Natural killer cell (primary cell): ENCODE measurements around the gene DCAF8L2. TPM values are rescaled to one million over a fixed set of nuclear protein-coding genes. Genes with fewer than 3 reads are reported as not detected.

Source experiments
- ATAC-seq, 3 donors: fragments of 150-1000 bp in 2 of 3; fragments of 200-7000 bp in 1 of 3; cut with Tn5 transposase; 1 replicate in 1 of 3; 2 replicates in 2 of 3; pipeline ENCODE4 v1.10.0; 2021; ENCODE audit warnings: mild to moderate bottlenecking in 2 of 3, moderate library complexity in 2 of 3
- DNase-seq, 2 donors: peaks; one replicate each; pipeline versions ENCODE4 v3.0.0 to v3.0.0-alpha.2; 2013 to 2021; ENCODE audit warnings: mixed read lengths in 1 of 2
- H3K27ac ChIP-seq: one replicate; pipeline ENCODE4 v1.5.1; 2013; ENCODE audit warnings: mild to moderate bottlenecking, low read length
- H3K27me3 ChIP-seq: one replicate; pipeline ENCODE4 v1.6.1; 2013; ENCODE audit warnings: low read length; ENCODE audit not compliant: control insufficient read depth, insufficient read depth
- H3K36me3 ChIP-seq: one replicate; pipeline ENCODE4 v1.6.1; 2013; ENCODE audit warnings: low read length; ENCODE audit not compliant: control insufficient read depth, insufficient read depth
- H3K4me1 ChIP-seq: one replicate; pipeline ENCODE4 v1.6.1; 2013; ENCODE audit warnings: low read length; ENCODE audit not compliant: control insufficient read depth, insufficient read depth
- H3K4me3 ChIP-seq: one replicate; pipeline ENCODE4 v1.5.1; 2013; ENCODE audit warnings: low read length
- H3K9me3 ChIP-seq: one replicate; pipeline ENCODE4 v1.6.1; 2013; ENCODE audit warnings: low read length; ENCODE audit not compliant: control insufficient read depth, insufficient read depth
- H3K27ac Mint-ChIP-seq, 2 donors: one replicate each; pipeline ENCODE4 v1.8.0; 2022; ENCODE audit warnings: mild to moderate bottlenecking in 2 of 2, mixed read lengths in 2 of 2, moderate library complexity in 1 of 2
- H3K27me3 Mint-ChIP-seq, 2 donors: one replicate each; pipeline ENCODE4 v1.8.0; 2022; ENCODE audit warnings: low read depth in 2 of 2, mixed read lengths in 2 of 2
- H3K36me3 Mint-ChIP-seq: one replicate; pipeline ENCODE4 v1.8.0; 2022; ENCODE audit warnings: mixed read lengths
- H3K4me1 Mint-ChIP-seq, 2 donors: one replicate each; pipeline ENCODE4 v1.8.0; 2022; ENCODE audit warnings: mixed read lengths in 2 of 2
- H3K4me3 Mint-ChIP-seq: one replicate; pipeline ENCODE4 v1.8.0; 2022; ENCODE audit warnings: mild to moderate bottlenecking, moderate library complexity, mixed read lengths
- H3K9me3 Mint-ChIP-seq, 2 donors: one replicate each; pipeline ENCODE4 v1.8.0; 2022; ENCODE audit warnings: mixed read lengths in 2 of 2
- WGBS: methylation state at CpG from one replicate; pipeline ENCODE4 v1.1.7; 2013; ENCODE audit warnings: missing lambda C conversion rate; ENCODE audit not compliant: insufficient coverage; 5-methylcytosine and 5-hydroxymethylcytosine counted together
- intact Hi-C: fragments of 100-400 bp; cut with micrococcal nuclease; formaldehyde crosslinking; loops from one replicate; pipeline ENCODE4 v1.14.2; 2022
- total RNA-seq, 4 donors: library from RNA; stranded (reverse); fragments of 120-200 nt in 1 of 4; gene quantifications; one replicate each; pipeline versions ENCODE4 v1.2.3 to v1.2.4, GENCODE V29; 2013 to 2022
- TF ChIP-seq, protein P1 (sequence below): fragments of 200-600 bp; IDR thresholded peaks from one replicate; pipeline ENCODE4 v1.8.0; 2022; ENCODE audit warnings: antibody characterized with exemption

DCAF8L2 gene
- total RNA-seq, 3 donors from 2014 or later (not counting 1 experiment from before 2014, with no cell fraction given) = not detected

DNA sequence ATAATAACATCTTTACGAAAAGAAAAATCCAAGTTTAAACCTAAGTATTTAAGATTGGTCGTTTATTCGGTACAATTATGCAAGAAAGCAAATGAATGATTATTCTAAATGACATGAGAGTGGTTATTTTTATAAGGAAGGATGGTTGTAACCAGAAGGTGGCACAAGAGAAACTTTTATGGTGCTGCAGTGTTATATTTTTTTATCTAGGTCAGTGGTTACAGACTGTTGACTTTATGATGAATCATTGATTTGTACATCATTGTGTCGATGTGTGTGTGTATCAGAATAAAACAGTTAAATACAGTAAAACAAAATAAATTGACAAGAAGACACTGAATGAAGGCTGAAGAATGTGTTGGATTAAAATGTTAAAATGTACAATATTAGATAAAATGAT lies 9.8 kb downstream of the DCAF8L2 start:
- Histone ChIP-seq H3K4me3 (no peak overlapping the region), H3K4me1 (no peaks in the 10 kb centered on the region), H3K36me3 (no peaks in the 10 kb centered on the region), H3K27ac (no peak overlapping the region), H3K9me3 (no peaks in the 10 kb centered on the region), H3K27me3 (no peaks in the 10 kb centered on the region)
- no peak overlapping the region for H3K4me3 Mint-ChIP-seq
- 76% methylated on average over 2 of the region's 4 CpGs for WGBS
- peaks cover 2 to 3% of the 10 kb centered on the region in 2 donors for H3K9me3 Mint-ChIP-seq
- no peak for DNase-seq
- H3K36me3 Mint-ChIP-seq = no peaks in the 10 kb centered on the region
- TF ChIP-seq, protein P1, sequence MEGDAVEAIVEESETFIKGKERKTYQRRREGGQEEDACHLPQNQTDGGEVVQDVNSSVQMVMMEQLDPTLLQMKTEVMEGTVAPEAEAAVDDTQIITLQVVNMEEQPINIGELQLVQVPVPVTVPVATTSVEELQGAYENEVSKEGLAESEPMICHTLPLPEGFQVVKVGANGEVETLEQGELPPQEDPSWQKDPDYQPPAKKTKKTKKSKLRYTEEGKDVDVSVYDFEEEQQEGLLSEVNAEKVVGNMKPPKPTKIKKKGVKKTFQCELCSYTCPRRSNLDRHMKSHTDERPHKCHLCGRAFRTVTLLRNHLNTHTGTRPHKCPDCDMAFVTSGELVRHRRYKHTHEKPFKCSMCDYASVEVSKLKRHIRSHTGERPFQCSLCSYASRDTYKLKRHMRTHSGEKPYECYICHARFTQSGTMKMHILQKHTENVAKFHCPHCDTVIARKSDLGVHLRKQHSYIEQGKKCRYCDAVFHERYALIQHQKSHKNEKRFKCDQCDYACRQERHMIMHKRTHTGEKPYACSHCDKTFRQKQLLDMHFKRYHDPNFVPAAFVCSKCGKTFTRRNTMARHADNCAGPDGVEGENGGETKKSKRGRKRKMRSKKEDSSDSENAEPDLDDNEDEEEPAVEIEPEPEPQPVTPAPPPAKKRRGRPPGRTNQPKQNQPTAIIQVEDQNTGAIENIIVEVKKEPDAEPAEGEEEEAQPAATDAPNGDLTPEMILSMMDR = no peak
- intact Hi-C loops = no loop called here
- H3K27ac Mint-ChIP-seq = no peak overlapping the region
- no peaks in the 10 kb centered on the region for H3K4me1 Mint-ChIP-seq
- ATAC-seq = no peak
- no peaks in the 10 kb centered on the region for H3K27me3 Mint-ChIP-seq

DNA sequence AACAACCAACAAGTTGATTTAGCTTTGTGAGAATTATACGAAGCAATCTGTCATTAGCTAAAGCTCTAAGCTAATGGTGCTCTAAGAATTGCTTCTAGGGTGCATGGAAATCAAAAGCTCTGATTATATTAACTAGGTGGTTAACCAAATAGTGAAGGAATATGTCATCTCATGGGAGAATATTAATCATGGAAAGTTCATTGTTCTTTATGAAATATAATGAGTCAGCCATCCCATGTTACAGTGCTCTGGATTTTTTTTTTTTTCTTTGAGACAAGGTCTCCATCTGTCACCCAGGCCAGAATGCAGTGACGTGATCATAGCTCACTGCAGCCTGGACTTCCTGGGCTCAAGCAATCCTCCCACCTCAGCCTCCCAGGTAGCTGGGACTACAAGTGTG lies 10.5 kb downstream of the DCAF8L2 start:
- 83% methylated on average over 1 of the region's 2 CpGs for WGBS
- Histone ChIP-seq H3K27me3 (no peaks in the 10 kb centered on the region), H3K4me3 (no peak overlapping the region), H3K27ac (no peak overlapping the region), H3K36me3 (no peaks in the 10 kb centered on the region), H3K4me1 (no peaks in the 10 kb centered on the region), H3K9me3 (no peaks in the 10 kb centered on the region)
- no peaks in the 10 kb centered on the region for H3K27me3 Mint-ChIP-seq
- intact Hi-C loops = no loop called here
- no peaks in the 10 kb centered on the region for H3K4me1 Mint-ChIP-seq
- H3K4me3 Mint-ChIP-seq = no peak overlapping the region
- TF ChIP-seq, protein P1 = no peak
- H3K9me3 Mint-ChIP-seq = peaks cover 2 to 3% of the 10 kb centered on the region in 2 donors
- no peak for ATAC-seq
- DNase-seq = no peak
- H3K27ac Mint-ChIP-seq = no peak overlapping the region
- H3K36me3 Mint-ChIP-seq = no peaks in the 10 kb centered on the region

DNA sequence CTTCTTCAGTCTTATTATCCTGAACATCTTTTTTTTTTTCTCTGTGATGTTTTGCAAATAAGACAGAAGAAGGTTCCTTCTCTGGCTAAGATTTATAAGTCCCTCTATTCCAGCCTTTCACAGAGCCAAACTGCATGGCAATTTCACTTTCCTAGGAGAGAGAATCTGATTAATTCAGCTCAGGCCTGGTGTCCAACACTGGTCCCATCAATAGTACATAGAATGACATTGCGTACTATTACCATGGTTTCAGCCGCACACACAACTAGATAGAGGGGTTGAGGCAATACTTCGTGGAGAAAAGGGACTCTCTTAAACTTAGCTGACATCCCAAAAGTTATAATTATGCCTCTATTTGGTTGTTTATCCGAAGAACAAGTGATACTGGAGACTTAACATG lies 18.5 kb downstream of the DCAF8L2 start:
- Histone ChIP-seq H3K27me3 (no peaks in the 10 kb centered on the region), H3K4me3 (no peak overlapping the region), H3K4me1 (no peaks in the 10 kb centered on the region), H3K9me3 (no peaks in the 10 kb centered on the region), H3K36me3 (no peaks in the 10 kb centered on the region), H3K27ac (no peak overlapping the region)
- no CpG with 5 or more reads among the region's 4 CpGs for whole genome bisulfite sequencing
- H3K9me3 Mint-ChIP-seq = peaks cover 0 to 3% of the 10 kb centered on the region in 2 donors
- DNase-seq (no peak), ATAC-seq (no peak)
- intact Hi-C loops = no loop called here
- no peak overlapping the region for H3K4me3 Mint-ChIP-seq
- H3K27me3 Mint-ChIP-seq = no peaks in the 10 kb centered on the region
- no peaks in the 10 kb centered on the region for H3K36me3 Mint-ChIP-seq
- H3K27ac Mint-ChIP-seq = no peak overlapping the region
- TF ChIP-seq, protein P1 = no peak
- H3K4me1 Mint-ChIP-seq = no peaks in the 10 kb centered on the region

DNA sequence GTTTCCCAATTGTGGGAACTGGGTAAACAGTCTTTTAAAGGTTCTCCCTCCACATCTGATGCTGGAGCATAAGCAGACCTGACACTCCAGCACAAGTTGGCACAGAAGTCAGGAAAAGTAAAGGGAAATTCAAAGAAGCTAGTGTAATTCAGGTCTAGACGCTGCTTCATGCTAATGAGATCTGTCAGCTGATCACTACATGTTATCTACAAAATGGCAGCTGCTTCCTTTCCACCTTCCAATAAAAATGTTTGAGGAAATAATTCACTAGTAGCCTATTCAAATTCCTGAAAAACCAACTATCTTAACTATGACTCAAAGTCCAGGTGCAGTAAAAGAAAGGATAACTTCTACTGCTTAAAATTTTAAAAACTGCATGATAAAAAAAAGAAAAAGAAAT lies 29.3 kb downstream of the DCAF8L2 start:
- TF ChIP-seq, protein P1 = no peak
- no peaks in the 10 kb centered on the region for H3K27me3 Mint-ChIP-seq
- H3K27me3 ChIP-seq = no peaks in the 10 kb centered on the region
- peaks cover 4 to 8% of the 10 kb centered on the region in 2 donors for H3K9me3 Mint-ChIP-seq
- H3K4me3 Mint-ChIP-seq = no peak overlapping the region
- intact Hi-C loops = no loop called here
- no peaks in the 10 kb centered on the region for H3K4me1 ChIP-seq
- H3K27ac ChIP-seq = no peak overlapping the region
- H3K36me3 Mint-ChIP-seq = no peaks in the 10 kb centered on the region
- H3K36me3 ChIP-seq = no peaks in the 10 kb centered on the region
- whole genome bisulfite sequencing = no CpG with 5 or more reads among the region's 1 CpG
- DNase-seq (no peak), ATAC-seq (no peak)
- no peak overlapping the region for H3K4me3 ChIP-seq
- H3K27ac Mint-ChIP-seq = no peak overlapping the region
- peaks cover 3% of the 10 kb centered on the region for H3K9me3 ChIP-seq
- no peaks in the 10 kb centered on the region for H3K4me1 Mint-ChIP-seq
